ENCODE results near the gene RAB5A. TPM values are rescaled to one million over a fixed set of nuclear protein-coding genes. Genes with fewer than 3 reads are reported as not detected.
"Not testable (repeated sequence)": the region's sequence is repeated elsewhere in the genome, so short reads cannot be mapped to it uniquely, and the experiment has no call there.

RAB5A gene
- polyA plus RNA-seq, 1 experiment, result 58.7 TPM

- ChIA-PET POLR2A (no interaction called here), CTCF (no interaction called here)
- Histone ChIP-seq H3K27ac (ENCODE audit: low read depth, low read length) (no peak overlapping the region), H3K9me3 (ENCODE audit: control insufficient read depth, insufficient read depth, low read length) (no peaks in the 10 kb centered on the region), H3K27me3 (ENCODE audit: control insufficient read depth, insufficient read depth, low read length) (no peaks in the 10 kb centered on the region), H3K4me3 (ENCODE audit: low read depth, low read length) (no peak overlapping the region)
- no peak for TF ChIP-seq CTCF (IDR thresholded peaks at IDR 0.05; ENCODE audit: low read depth, low read length)
- no peak for DNase-seq (ENCODE audit: low read depth, low spot score)
These were observed 7.8 kb downstream of the RAB5A start for GRCh38 chr3:19954676-19955075.

- H3K9me3 ChIP-seq (ENCODE audit: control insufficient read depth, insufficient read depth, low read length); H3K27ac ChIP-seq (ENCODE audit: low read depth, low read length); DNase-seq (ENCODE audit: low read depth, low spot score); CTCF ChIA-PET; H3K27me3 ChIP-seq (ENCODE audit: control insufficient read depth, insufficient read depth, low read length); H3K4me3 ChIP-seq (ENCODE audit: low read depth, low read length); POLR2A ChIA-PET: not testable (repeated sequence)
These were observed 10.5 kb downstream of the RAB5A start for GRCh38 chr3:19957354-19957753.

GRCh38 chr3:19959505-19959904, 12.6 kb downstream of the RAB5A start:
- Histone ChIP-seq H3K27ac (ENCODE audit: low read depth, low read length) (no peak overlapping the region), H3K27me3 (ENCODE audit: control insufficient read depth, insufficient read depth, low read length) (no peaks in the 10 kb centered on the region), H3K4me3 (ENCODE audit: low read depth, low read length) (no peak overlapping the region), H3K9me3 (ENCODE audit: control insufficient read depth, insufficient read depth, low read length) (no peaks in the 10 kb centered on the region)
- ChIA-PET CTCF (interaction anchor here (0.5 kb wide), 1 partner anchor 182 kb away, joined by 3 read pairs; no protein-coding TSS in a partner anchor), POLR2A (interaction anchor here (0.7 kb wide), 1 partner anchor 13 kb away, joined by 4 read pairs; no protein-coding TSS in a partner anchor)
- TF ChIP-seq CTCF (IDR thresholded peaks at IDR 0.05; ENCODE audit: low read depth, low read length), result no peak
- DNase-seq (ENCODE audit: low read depth, low spot score), result no peak

- no peak for DNase-seq (ENCODE audit: low read depth, low spot score)
- no peak for TF ChIP-seq CTCF (IDR thresholded peaks at IDR 0.05; ENCODE audit: low read depth, low read length)
- ChIA-PET POLR2A (no interaction called here), CTCF (no interaction called here)
- no peaks in the 10 kb centered on the region for H3K9me3 ChIP-seq (ENCODE audit: control insufficient read depth, insufficient read depth, low read length)
- H3K27me3 ChIP-seq (ENCODE audit: control insufficient read depth, insufficient read depth, low read length), result no peaks in the 10 kb centered on the region
- no peak overlapping the region for H3K27ac ChIP-seq (ENCODE audit: low read depth, low read length)
- H3K4me3 ChIP-seq (ENCODE audit: low read depth, low read length), result no peak overlapping the region
These were observed 13.8 kb downstream of the RAB5A start for GRCh38 chr3:19960696-19961095.

- no peak for DNase-seq (ENCODE audit: low read depth, low spot score)
- Histone ChIP-seq H3K27ac (ENCODE audit: low read depth, low read length) (no peak overlapping the region), H3K4me3 (ENCODE audit: low read depth, low read length) (no peak overlapping the region), H3K27me3 (ENCODE audit: control insufficient read depth, insufficient read depth, low read length) (no peaks in the 10 kb centered on the region), H3K9me3 (ENCODE audit: control insufficient read depth, insufficient read depth, low read length) (no peaks in the 10 kb centered on the region)
- ChIA-PET CTCF (no interaction called here), POLR2A (no interaction called here)
- no peak for TF ChIP-seq CTCF (IDR thresholded peaks at IDR 0.05; ENCODE audit: low read depth, low read length)
These were observed 15.1 kb downstream of the RAB5A start for GRCh38 chr3:19961960-19962359.

GRCh38 chr3:19967208-19967607, 20.3 kb downstream of the RAB5A start:
- Histone ChIP-seq H3K27ac (ENCODE audit: low read depth, low read length) (no peak overlapping the region), H3K27me3 (ENCODE audit: control insufficient read depth, insufficient read depth, low read length) (no peaks in the 10 kb centered on the region), H3K9me3 (ENCODE audit: control insufficient read depth, insufficient read depth, low read length) (no peaks in the 10 kb centered on the region), H3K4me3 (ENCODE audit: low read depth, low read length) (no peak overlapping the region)
- ChIA-PET POLR2A (interaction anchor here (0.7 kb wide), 2 partner anchors 80 to 1953 kb away, joined by 3 to 4 read pairs; no protein-coding TSS in a partner anchor), CTCF (no interaction called here)
- no peak for DNase-seq (ENCODE audit: low read depth, low spot score)
- no peak for TF ChIP-seq CTCF (IDR thresholded peaks at IDR 0.05; ENCODE audit: low read depth, low read length)

Data from AG04450 (cell line).